Muscle layer of duodenum (tissue), 2 donors: ENCODE results near the gene ZFHX3.

Source experiments
- H3K27ac ChIP-seq: one replicate; pipeline ENCODE4 v1.7.0; 2013; ENCODE audit warnings: mild to moderate bottlenecking, low read length
- H3K27me3 ChIP-seq: one replicate; pipeline ENCODE4 v1.7.0; 2013; ENCODE audit warnings: low read depth, mild to moderate bottlenecking, control low read depth, low read length
- H3K36me3 ChIP-seq, 2 donors: one replicate each; pipeline ENCODE4 v1.7.0; 2013; ENCODE audit warnings: low read length in 2 of 2, control low read depth in 1 of 2, mild to moderate bottlenecking in 1 of 2; ENCODE audit not compliant: insufficient read depth in 2 of 2, control insufficient read depth in 1 of 2
- H3K4me1 ChIP-seq, 2 donors: one replicate each; pipeline ENCODE4 v1.7.0; 2013; ENCODE audit warnings: low read length in 2 of 2, mild to moderate bottlenecking in 2 of 2, control low read depth in 1 of 2, moderate library complexity in 1 of 2; ENCODE audit not compliant: insufficient read depth in 2 of 2, control insufficient read depth in 1 of 2
- H3K4me3 ChIP-seq, 2 donors: one replicate each; pipeline ENCODE4 v1.7.0; 2013; ENCODE audit warnings: low read length in 2 of 2, low read depth in 1 of 2, mild to moderate bottlenecking in 1 of 2
- H3K9me3 ChIP-seq, 2 donors: one replicate each; pipeline ENCODE4 v1.7.0; 2013; ENCODE audit warnings: low read length in 2 of 2, control low read depth in 1 of 2, mild to moderate bottlenecking in 1 of 2; ENCODE audit not compliant: control insufficient read depth in 1 of 2
- donor health status: healthy.

ZFHX3 gene

GRCh38 chr16:72925631-72925979 is 122.3 kb downstream of the ZFHX3 start:
- H3K4me1 ChIP-seq = no peaks in the 10 kb centered on the region
- no peak overlapping the region for H3K27ac ChIP-seq
- H3K9me3 ChIP-seq = no peaks in the 10 kb centered on the region
- no peak overlapping the region for H3K4me3 ChIP-seq
- H3K27me3 ChIP-seq = no peaks in the 10 kb centered on the region
- H3K36me3 ChIP-seq = no peaks in the 10 kb centered on the region

DNA sequence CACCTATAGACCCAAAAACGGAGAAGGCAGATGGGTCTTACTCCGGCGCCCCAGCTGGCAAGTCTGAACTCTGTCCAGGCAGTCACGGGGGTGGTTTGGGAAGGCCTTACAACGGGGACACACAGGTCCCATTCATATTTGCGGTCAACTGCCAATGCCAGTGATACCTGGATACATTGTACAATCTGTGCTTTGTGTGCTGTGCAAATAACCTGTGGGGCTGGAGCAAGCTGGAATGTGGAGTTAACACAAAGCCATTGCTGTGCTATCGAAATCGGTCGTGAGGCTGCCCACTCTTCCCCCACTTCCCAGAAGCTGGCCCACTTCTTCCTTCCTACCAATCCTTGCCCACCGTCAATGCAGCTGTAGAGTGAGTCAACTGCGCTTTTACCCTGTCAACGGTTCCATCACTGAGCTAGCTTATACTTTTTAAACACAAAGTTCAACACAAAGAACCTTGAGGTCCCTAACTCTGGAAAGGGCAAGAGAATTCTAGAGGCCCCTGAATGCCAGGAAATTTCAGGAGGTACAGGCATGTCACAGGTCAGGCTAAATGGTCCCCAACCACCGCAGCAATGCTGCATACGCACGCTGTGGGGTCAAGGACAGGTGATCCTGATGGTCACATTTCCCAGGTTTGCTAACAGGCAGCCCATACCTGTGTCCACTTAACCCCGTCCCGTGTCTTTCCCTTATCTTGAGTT is 122.8 kb downstream of the ZFHX3 start:
- no peak overlapping the region for H3K4me3 ChIP-seq
- no peaks in the 10 kb centered on the region for H3K4me1 ChIP-seq
- H3K27me3 ChIP-seq = no peaks in the 10 kb centered on the region
- H3K27ac ChIP-seq = no peak overlapping the region
- no peaks in the 10 kb centered on the region for H3K9me3 ChIP-seq
- no peaks in the 10 kb centered on the region for H3K36me3 ChIP-seq

DNA sequence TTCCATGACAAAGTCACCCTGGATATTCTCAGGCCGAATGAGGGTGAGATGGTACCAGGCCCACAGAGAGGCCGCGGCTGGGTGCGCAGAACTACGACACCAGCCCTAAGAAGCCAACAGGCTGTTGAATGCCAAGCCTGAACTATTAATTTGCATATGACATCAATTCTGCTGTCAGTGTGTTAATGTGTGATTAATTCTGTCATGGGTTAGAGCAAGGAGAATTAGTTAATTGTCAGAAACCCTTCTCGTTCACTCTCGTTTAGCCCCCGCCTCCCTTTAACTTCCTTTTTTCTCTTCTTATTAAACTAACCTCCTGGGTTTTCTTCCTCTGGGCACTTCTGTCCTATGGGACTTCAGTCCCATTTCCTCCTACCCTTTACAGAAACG is 123.4 kb downstream of the ZFHX3 start:
- H3K27me3 ChIP-seq = no peaks in the 10 kb centered on the region
- no peaks in the 10 kb centered on the region for H3K4me1 ChIP-seq
- H3K9me3 ChIP-seq = no peaks in the 10 kb centered on the region
- H3K27ac ChIP-seq = no peak overlapping the region
- no peak overlapping the region for H3K4me3 ChIP-seq
- H3K36me3 ChIP-seq = no peaks in the 10 kb centered on the region

GRCh38 chr16:72923757-72924156 is 124.2 kb downstream of the ZFHX3 start:
- H3K36me3 ChIP-seq = no peaks in the 10 kb centered on the region
- H3K4me1 ChIP-seq = no peaks in the 10 kb centered on the region
- H3K27me3 ChIP-seq = no peaks in the 10 kb centered on the region
- H3K27ac ChIP-seq = no peak overlapping the region
- H3K4me3 ChIP-seq = no peak overlapping the region
- H3K9me3 ChIP-seq = no peaks in the 10 kb centered on the region

GRCh38 chr16:72922714-72923113 is 125.2 kb downstream of the ZFHX3 start:
- H3K36me3 ChIP-seq = no peaks in the 10 kb centered on the region
- no peak overlapping the region for H3K27ac ChIP-seq
- no peak overlapping the region for H3K4me3 ChIP-seq
- no peaks in the 10 kb centered on the region for H3K4me1 ChIP-seq
- no peaks in the 10 kb centered on the region for H3K27me3 ChIP-seq
- no peaks in the 10 kb centered on the region for H3K9me3 ChIP-seq

GRCh38 chr16:72921620-72922019 is 126.3 kb downstream of the ZFHX3 start:
- H3K4me3 ChIP-seq = peak overlapping the region in 1 of 2 donors; percentile 44
- H3K27me3 ChIP-seq = no peaks in the 10 kb centered on the region
- H3K9me3 ChIP-seq = no peaks in the 10 kb centered on the region
- H3K27ac ChIP-seq = no peak overlapping the region
- no peaks in the 10 kb centered on the region for H3K4me1 ChIP-seq
- no peaks in the 10 kb centered on the region for H3K36me3 ChIP-seq

GRCh38 chr16:72921106-72921505 is 126.8 kb downstream of the ZFHX3 start:
- no peaks in the 10 kb centered on the region for H3K4me1 ChIP-seq
- no peaks in the 10 kb centered on the region for H3K36me3 ChIP-seq
- no peaks in the 10 kb centered on the region for H3K27me3 ChIP-seq
- no peak overlapping the region for H3K27ac ChIP-seq
- no peaks in the 10 kb centered on the region for H3K9me3 ChIP-seq
- peak overlapping the region in 1 of 2 donors; percentile 44 for H3K4me3 ChIP-seq

DNA sequence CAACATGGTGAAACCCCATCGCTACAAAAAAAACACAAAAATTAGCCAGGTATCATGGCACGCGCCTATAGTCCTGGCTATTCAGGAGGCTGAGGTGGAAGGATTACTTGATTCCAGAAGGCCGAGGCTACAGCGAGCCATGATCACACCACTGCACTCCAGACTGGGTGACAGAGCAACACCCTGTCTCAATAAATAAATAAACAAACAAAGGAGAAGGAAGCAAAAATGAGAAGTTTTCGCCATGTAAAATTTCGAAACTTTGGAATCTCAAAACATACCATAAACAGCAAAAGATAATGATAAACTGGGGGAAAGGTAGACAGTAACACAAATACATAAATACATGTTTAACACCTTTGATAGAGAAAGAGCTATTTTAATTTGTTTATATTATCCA is 130.9 kb downstream of the ZFHX3 start:
- no peaks in the 10 kb centered on the region for H3K4me1 ChIP-seq
- H3K27me3 ChIP-seq = no peaks in the 10 kb centered on the region
- H3K36me3 ChIP-seq = no peaks in the 10 kb centered on the region
- no peak overlapping the region for H3K27ac ChIP-seq
- no peak overlapping the region for H3K4me3 ChIP-seq
- H3K9me3 ChIP-seq = no peaks in the 10 kb centered on the region

DNA sequence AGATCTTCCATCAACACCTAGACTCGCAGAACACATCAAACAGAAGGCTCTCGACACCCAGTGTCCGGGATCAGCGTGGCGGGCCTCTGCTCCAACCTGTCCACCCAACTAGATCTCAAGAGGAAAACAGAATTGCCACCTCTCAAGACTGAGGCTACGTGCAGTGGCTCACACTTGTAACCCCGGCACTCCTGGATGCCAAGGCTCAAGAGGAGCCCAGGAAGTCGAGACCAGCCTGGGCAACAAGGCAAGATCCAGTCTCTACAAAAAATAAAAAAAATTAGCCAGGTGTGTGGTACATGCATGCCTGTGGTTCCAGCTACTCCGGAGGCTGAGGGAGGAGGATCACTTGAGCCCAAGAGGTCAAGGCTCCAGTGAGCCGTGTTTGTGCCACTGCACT is 132.6 kb downstream of the ZFHX3 start:
- Histone ChIP-seq H3K4me1 (no peaks in the 10 kb centered on the region), H3K27me3 (no peaks in the 10 kb centered on the region), H3K27ac (no peak overlapping the region), H3K36me3 (no peaks in the 10 kb centered on the region), H3K4me3 (no peak overlapping the region), H3K9me3 (no peaks in the 10 kb centered on the region)

DNA sequence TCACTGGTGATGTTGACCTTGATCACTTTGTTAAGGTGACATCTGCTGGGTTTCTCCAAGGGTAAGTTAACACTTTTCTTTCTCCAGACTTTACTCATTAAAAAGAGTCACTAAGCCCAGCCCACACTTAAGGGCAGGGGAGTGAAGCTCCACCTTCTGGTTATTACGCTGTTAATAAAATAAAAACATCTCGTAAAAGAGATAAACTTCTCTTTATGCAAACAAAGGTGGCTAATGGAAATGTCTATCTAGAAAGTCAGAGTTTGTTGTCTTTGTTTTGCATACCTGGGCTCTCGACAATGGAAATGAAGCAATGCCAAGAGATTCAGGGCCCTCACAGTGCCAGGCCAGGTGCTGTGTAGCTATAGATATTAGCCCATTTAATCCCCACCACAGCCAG is 134.4 kb downstream of the ZFHX3 start:
- Histone ChIP-seq H3K27me3 (no peaks in the 10 kb centered on the region), H3K36me3 (no peaks in the 10 kb centered on the region), H3K27ac (no peak overlapping the region), H3K4me3 (no peak overlapping the region), H3K4me1 (no peaks in the 10 kb centered on the region), H3K9me3 (no peaks in the 10 kb centered on the region)

GRCh38 chr16:72911971-72912370 is 136.0 kb downstream of the ZFHX3 start:
- Histone ChIP-seq H3K9me3 (no peaks in the 10 kb centered on the region), H3K27ac (no peak overlapping the region), H3K4me3 (no peak overlapping the region), H3K36me3 (no peaks in the 10 kb centered on the region), H3K27me3 (no peaks in the 10 kb centered on the region), H3K4me1 (no peaks in the 10 kb centered on the region)

- H3K9me3 ChIP-seq = no peaks in the 10 kb centered on the region
- H3K4me1 ChIP-seq = no peaks in the 10 kb centered on the region
Observed at GRCh38 chr16:72910875-72911274, 137.1 kb downstream of the ZFHX3 start.

More at GRCh38 chr16:72910875-72911274, 137.1 kb downstream of the ZFHX3 start:
- Histone ChIP-seq H3K27me3 (no peaks in the 10 kb centered on the region), H3K27ac (no peak overlapping the region), H3K36me3 (no peaks in the 10 kb centered on the region), H3K4me3 (no peak overlapping the region)
